ENCODE data around the gene LMTK3.

Gene LMTK3

GRCh38 chr19:48512504-48513288, 1.1 kb upstream of the LMTK3 start:
- peak in 14 of 42 donors; percentile 18 to 52 (median 44) for DNase-seq
- intact Hi-C loops (cut with DNase I), result no loop called here

DNA sequence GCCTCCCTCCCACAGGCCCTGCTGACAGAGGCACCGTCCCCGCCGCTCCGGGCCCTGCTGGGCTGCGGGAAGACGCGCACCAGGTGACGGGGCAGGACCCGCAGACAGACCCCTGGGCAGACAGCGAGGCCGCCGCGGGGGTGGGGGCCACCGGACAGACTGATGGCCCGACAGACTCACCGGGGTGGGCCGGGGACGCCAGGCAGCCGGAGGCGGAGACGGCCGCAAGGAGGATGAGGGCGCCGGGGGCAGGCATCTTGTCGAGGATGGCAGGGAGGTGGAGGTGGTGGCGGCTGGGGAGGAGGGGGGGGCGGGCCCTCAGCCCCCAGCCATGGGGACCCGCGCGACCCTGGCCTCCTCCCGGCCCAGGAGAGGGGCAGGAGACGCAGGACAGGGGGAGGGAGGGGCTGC, 309 bp downstream of the LMTK3 start:
- intact Hi-C loops (cut with DNase I), result no loop called here
- DNase-seq, result peak in 15 of 42 donors; percentile 5 to 55 (median 36)

GRCh38 chr19:48510421-48511268, 990 bp downstream of the LMTK3 start:
- DNase-seq, result peak; percentile 83 to 97 (median 91)
- intact Hi-C loops (cut with DNase I), result no loop called here

- peak in 35 of 42 donors; percentile 33 to 86 (median 61) for DNase-seq
- intact Hi-C loops (cut with DNase I), result no loop called here
These were observed 2.0 kb downstream of the LMTK3 start for GRCh38 chr19:48509467-48510194.

DNA sequence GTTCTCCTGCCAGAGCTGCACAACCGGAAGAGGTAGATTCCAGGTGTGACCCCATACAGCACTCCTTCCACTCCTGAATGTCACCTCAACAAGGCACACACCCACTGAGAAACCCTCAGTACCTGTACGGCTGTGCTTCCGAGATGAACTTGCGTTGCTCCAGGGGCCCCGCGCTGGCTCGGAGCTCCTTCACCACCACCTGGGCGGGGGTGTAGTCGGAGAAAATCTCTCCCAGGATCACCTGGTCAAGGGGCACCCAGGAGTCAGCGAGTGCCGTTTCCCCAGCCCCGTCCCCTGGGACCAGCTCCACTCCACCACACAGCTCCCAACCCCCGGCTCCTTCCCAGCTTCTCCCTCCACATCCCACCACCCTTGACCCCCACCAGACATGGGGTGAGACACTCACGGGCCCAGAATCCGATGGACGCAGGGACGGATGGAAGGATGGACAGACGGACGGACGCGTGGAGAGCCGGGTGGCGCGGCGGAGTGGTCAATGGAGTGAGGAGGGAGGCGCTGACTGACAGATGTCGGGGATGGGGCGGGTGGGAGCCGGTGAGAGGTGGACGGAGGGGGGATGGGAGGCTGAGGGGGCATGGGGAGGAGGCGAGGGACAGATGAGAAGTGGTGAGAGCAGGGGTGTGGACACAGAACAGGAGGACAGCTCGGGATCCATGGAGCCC, 2.8 kb downstream of the LMTK3 start:
- DNase-seq, result no peak
- intact Hi-C loops (cut with DNase I), result no loop called here

- intact Hi-C loops (cut with DNase I), result no loop called here
- DNase-seq, result no peak
These were observed 3.7 kb downstream of the LMTK3 start for GRCh38 chr19:48507911-48508439.

- no peak for DNase-seq
- intact Hi-C loops (cut with DNase I), result no loop called here
These were observed 5.4 kb downstream of the LMTK3 start for GRCh38 chr19:48506138-48506733.

DNA sequence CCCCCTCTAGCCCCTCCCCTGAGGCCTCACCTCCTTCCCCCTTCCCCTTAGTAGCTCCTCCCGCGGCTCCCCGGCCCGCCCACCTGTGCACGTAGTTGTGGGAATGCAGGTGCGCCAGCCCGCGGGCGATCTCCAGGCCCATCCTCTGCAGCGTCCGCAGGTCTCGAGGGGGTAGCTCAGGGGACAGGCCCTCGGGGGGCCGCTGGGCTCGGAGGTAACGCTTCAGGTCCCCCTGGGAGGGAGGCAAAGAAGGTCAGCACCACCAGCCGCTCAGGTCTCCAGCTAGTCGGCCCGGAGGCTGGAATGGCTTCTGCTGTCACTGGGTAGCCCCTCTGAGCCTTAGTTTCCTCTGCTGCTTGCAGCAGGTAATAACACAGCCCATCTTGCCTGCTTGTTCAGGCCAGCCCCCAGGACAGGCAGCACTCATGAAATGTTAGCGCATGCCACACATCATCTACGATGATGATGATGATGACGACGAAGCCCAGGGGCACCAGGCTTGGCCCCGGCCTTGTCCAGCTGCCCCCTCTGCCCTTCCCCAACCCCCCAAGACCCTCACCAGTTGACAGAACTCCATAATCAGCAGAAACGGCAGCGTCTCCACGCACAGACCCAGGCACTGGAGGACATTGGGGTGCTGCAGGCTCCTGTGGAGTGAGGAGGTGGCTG, 9.2 kb downstream of the LMTK3 start:
- peak in 1 of 42 donors; percentile 24 for DNase-seq
- intact Hi-C loops (cut with DNase I), result no loop called here

DNA sequence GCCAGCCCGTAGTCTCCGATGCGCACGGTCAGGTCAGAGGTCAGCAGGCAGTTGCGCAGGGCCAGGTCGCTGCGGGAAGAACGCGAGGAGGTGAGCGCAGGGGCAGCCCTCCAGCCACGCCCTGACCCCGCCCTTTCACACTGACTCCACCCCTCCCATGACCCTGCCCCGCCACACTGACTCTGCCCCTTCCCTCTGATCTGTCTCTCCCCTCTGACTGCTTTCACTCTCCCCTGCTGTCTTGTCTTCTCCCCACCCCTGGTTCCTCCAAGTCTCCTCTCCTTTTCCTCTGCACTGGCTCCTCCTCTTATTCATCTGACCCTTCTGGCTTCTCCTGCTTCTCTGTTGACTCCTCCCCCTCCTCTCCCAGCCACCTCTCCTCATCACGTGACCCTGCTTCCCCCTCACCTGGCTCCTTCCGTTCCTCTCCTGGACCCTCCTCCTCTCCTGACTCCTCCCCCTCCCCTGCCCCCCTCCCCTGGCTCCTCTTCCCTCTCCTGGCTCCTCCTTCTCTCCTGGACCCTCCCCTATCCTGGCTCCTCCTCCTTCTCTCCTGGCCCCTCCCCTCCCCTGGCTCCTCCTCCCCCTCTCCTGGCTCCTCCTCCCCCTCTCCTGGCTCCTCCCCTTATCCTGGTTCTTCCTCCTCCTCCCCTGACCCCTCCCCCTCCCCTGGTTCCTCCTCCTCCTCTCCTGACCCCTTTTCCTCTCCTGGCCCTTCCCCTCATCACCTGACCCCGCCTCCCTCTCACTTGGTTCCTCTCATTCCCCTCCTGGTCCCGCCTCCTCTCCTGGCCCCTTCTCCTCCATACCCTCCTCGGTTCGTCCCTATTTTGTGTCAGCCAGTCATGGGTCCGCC, 9.9 kb downstream of the LMTK3 start:
- DNase-seq, result peak in 18 of 42 donors; percentile 21 to 66 (median 46)
- intact Hi-C loops (cut with DNase I), result no loop called here

GRCh38 chr19:48500830-48501493, 10.7 kb downstream of the LMTK3 start:
- intact Hi-C loops (cut with DNase I), result no loop called here
- DNase-seq, result no peak

GRCh38 chr19:48499316-48500090, 12.1 kb downstream of the LMTK3 start:
- DNase-seq, result no peak
- intact Hi-C loops (cut with DNase I), result no loop called here

GRCh38 chr19:48498595-48499311, 12.9 kb downstream of the LMTK3 start:
- no peak for DNase-seq
- intact Hi-C loops (cut with DNase I), result no loop called here

- intact Hi-C loops (cut with DNase I), result no loop called here
- no peak for DNase-seq
These were observed 13.7 kb downstream of the LMTK3 start for GRCh38 chr19:48497728-48498594.
